Neuronal stem cell (in vitro differentiated cells): ENCODE measurements around the gene CCDC47.

Experiments used
- DNase-seq: peaks from one replicate; pipeline ENCODE4 v3.0.0-alpha.2; 2013; ENCODE audit warnings: low spot score
- H2AFZ ChIP-seq: one replicate; pipeline ENCODE4 v1.6.1; 2013; ENCODE audit warnings: mild to moderate bottlenecking, low read length, inconsistent platforms
- H2AK5ac ChIP-seq: 2 replicates; pipeline ENCODE4 v1.6.1; 2013; ENCODE audit warnings: low read depth, mild to moderate bottlenecking, inconsistent platforms, low read length, moderate library complexity, mixed read lengths
- H2BK120ac ChIP-seq: 2 replicates; pipeline ENCODE4 v1.6.1; 2013; ENCODE audit warnings: low read depth, mild to moderate bottlenecking, inconsistent platforms, low read length, moderate library complexity, mixed read lengths
- H2BK12ac ChIP-seq: one replicate; pipeline ENCODE4 v1.6.1; 2013; ENCODE audit warnings: low read length, inconsistent platforms
- H2BK15ac ChIP-seq: 2 replicates; pipeline ENCODE4 v1.6.1; 2013; ENCODE audit warnings: mild to moderate bottlenecking, low read length, inconsistent platforms, mixed read lengths
- H2BK5ac ChIP-seq: one replicate; pipeline ENCODE4 v1.6.1; 2013; ENCODE audit warnings: inconsistent platforms, mild to moderate bottlenecking, low read length, moderate library complexity
- H3K14ac ChIP-seq: one replicate; pipeline ENCODE4 v1.6.1; 2013; ENCODE audit warnings: low read length, inconsistent platforms
- H3K18ac ChIP-seq: 2 replicates; pipeline ENCODE4 v1.6.1; 2013; ENCODE audit warnings: low read length, inconsistent platforms
- H3K23ac ChIP-seq: 2 replicates; pipeline ENCODE4 v1.6.1; 2013; ENCODE audit warnings: low read depth, mild to moderate bottlenecking, mixed read lengths, low read length, inconsistent platforms; ENCODE audit not compliant: poor library complexity
- H3K27ac ChIP-seq: replicated peaks from 3 replicates; pipeline ENCODE4 v1.5.1; 2013; ENCODE audit warnings: low read length, inconsistent platforms
- H3K27me3 ChIP-seq, 3 experiments: 2 replicates each; pipeline ENCODE4 v1.6.1; 2013; ENCODE audit warnings: low read length in 3 of 3, mild to moderate bottlenecking in 2 of 3, inconsistent platforms in 1 of 3, low read depth in 1 of 3, mixed read lengths in 1 of 3, moderate library complexity in 1 of 3; ENCODE audit not compliant: control insufficient read depth in 3 of 3, insufficient read depth in 3 of 3
- H3K36me3 ChIP-seq, 2 donors: replicated peaks in 1 of 2; 2 replicates each; pipeline ENCODE4 v1.6.1; 2013; ENCODE audit warnings: low read length in 2 of 2; ENCODE audit not compliant: control insufficient read depth in 2 of 2, insufficient read depth in 2 of 2
- H3K4ac ChIP-seq: 2 replicates; pipeline ENCODE4 v1.6.1; 2013; ENCODE audit warnings: inconsistent platforms, mild to moderate bottlenecking, low read length, moderate library complexity
- H3K4me1 ChIP-seq, 2 donors: 1 replicate in 1 of 2; 2 replicates in 1 of 2; pipeline ENCODE4 v1.6.1; 2013; ENCODE audit warnings: low read length in 2 of 2, low read depth in 1 of 2; ENCODE audit not compliant: control insufficient read depth in 2 of 2, insufficient read depth in 1 of 2
- H3K4me2 ChIP-seq: one replicate; pipeline ENCODE4 v1.6.1; 2013; ENCODE audit warnings: mild to moderate bottlenecking, low read length, inconsistent platforms; ENCODE audit not compliant: insufficient read depth, poor library complexity, severe bottlenecking
- H3K4me3 ChIP-seq, 2 donors: 2 replicates each; pipeline ENCODE4 v1.5.1; 2013; ENCODE audit warnings: low read length in 2 of 2, mild to moderate bottlenecking in 2 of 2, inconsistent platforms in 1 of 2, moderate library complexity in 1 of 2
- H3K79me1 ChIP-seq: one replicate; pipeline ENCODE4 v1.6.1; 2013; ENCODE audit warnings: low read depth, mild to moderate bottlenecking, inconsistent platforms, low read length, moderate library complexity
- H3K9ac ChIP-seq: one replicate; pipeline ENCODE4 v1.6.1; 2013; ENCODE audit warnings: mild to moderate bottlenecking, low read depth, low read length, inconsistent platforms; ENCODE audit not compliant: poor library complexity
- H3K9me3 ChIP-seq, 2 donors: replicated peaks in 1 of 2; 2 replicates each; pipeline versions ENCODE3 to v1.6.1; 2013; ENCODE audit warnings: low read length in 2 of 2, mild to moderate bottlenecking in 2 of 2, inconsistent platforms in 1 of 2, low read depth in 1 of 2, mixed read lengths in 1 of 2, moderate library complexity in 1 of 2; ENCODE audit not compliant: control insufficient read depth in 2 of 2, insufficient read depth in 1 of 2
- H4K8ac ChIP-seq: one replicate; pipeline ENCODE4 v1.6.1; 2013; ENCODE audit warnings: low read depth, mild to moderate bottlenecking, inconsistent platforms, low read length, moderate library complexity
- H4K91ac ChIP-seq: one replicate; pipeline ENCODE4 v1.6.1; 2013; ENCODE audit warnings: low read length, low read depth, mild to moderate bottlenecking, inconsistent platforms; ENCODE audit not compliant: poor library complexity
- WGBS, 2 donors: extraction: QIAGEN DNeasy Blood & Tissue Kit; methylation state at CpG; one replicate each; pipeline ENCODE4 v1.1.7; 2013; ENCODE audit warnings: missing lambda C conversion rate in 2 of 2, mixed read lengths in 1 of 2; ENCODE audit not compliant: insufficient read length in 2 of 2, insufficient replicate concordance in 1 of 2; ENCODE audit errors: extremely low coverage in 2 of 2; 5-methylcytosine and 5-hydroxymethylcytosine counted together

CCDC47 gene

DNA sequence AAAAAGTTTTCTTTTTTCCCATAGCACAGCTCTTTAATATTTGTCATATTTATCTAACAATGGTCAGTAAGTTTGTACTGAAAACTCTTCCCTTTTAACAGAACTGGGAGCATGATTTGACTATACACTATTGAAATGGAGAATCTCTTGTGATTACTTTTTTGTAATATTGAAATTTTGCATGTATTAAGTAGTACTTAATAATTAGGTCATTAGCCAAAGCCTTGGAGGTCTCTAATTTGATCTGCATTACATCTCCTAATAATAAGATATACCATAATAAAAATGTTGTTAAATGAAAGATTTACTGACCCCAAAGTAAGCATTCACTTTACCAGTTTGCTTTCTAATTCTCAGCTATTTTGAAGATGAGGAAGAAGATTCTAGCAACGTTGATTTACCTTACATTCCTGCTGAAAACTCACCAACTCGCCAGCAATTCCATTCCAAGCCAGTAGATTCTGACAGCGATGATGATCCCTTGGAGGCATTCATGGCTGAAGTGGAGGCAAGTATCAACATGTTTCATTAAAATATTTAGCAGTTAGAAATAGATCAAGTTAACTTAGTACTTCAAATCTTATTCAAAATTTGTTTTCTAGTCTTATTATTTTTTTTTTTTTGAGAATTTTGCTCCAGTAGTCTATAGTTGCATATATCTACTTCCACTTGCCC is 18.8 kb upstream of the CCDC47 start:
- Histone ChIP-seq H3K23ac (no peak overlapping the region), H3K18ac (no peak overlapping the region), H3K4ac (no peak overlapping the region), H2BK5ac (no peak overlapping the region), H3K4me3 (no peak overlapping the region), H4K8ac (no peak overlapping the region), H3K14ac (no peak overlapping the region), H3K9ac (no peak overlapping the region), H2BK120ac (no peak overlapping the region), H3K9me3 (no peaks in the 10 kb centered on the region), H3K4me2 (no peak overlapping the region), H4K91ac (no peak overlapping the region), H2AFZ (no peak overlapping the region), H3K27me3 (no peaks in the 10 kb centered on the region), H3K27ac (no peak overlapping the region), H2AK5ac (no peak overlapping the region), H2BK15ac (no peak overlapping the region), H3K36me3 (peaks cover 28 to 99% of the 10 kb centered on the region in 2 donors), H3K79me1 (peaks cover 2% of the 10 kb centered on the region), H3K4me1 (no peaks in the 10 kb centered on the region), H2BK12ac (no peak overlapping the region)
- WGBS, 2 donors: no CpG with 5 or more reads among the region's 3 CpGs
- no peak for DNase-seq

DNA sequence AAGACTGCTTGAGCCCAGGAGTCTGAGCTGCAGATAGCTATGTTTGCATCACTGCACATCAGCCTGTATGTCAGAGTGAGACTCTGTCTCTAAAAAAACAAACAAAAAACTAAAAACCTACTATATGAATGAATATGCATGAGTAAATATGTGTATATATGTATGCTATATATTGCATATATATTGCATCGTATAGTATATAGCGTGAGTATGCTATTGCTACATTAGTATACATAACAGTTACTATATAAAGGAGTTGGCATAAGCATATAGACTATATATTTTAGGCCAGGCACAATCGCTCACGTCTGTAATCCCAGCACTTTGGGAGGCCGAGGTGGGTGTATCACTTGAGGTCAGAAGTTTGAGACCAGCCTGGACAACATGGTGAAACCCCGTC is 16.7 kb upstream of the CCDC47 start:
- H3K4ac ChIP-seq: no peak overlapping the region
- peaks cover 26 to 99% of the 10 kb centered on the region in 2 donors for H3K36me3 ChIP-seq
- no peak overlapping the region for H3K4me2 ChIP-seq
- no peak overlapping the region for H3K23ac ChIP-seq
- H3K79me1 ChIP-seq: peaks cover 2% of the 10 kb centered on the region
- H2BK15ac ChIP-seq: no peak overlapping the region
- H3K4me1 ChIP-seq: no peaks in the 10 kb centered on the region
- no peak overlapping the region for H3K27ac ChIP-seq
- H3K27me3 ChIP-seq: no peaks in the 10 kb centered on the region
- no CpG with 5 or more reads among the region's 6 CpGs for WGBS, 2 donors
- H2BK5ac ChIP-seq: no peak overlapping the region
- no peak overlapping the region for H2BK12ac ChIP-seq
- H2AK5ac ChIP-seq: no peak overlapping the region
- H3K4me3 ChIP-seq: no peak overlapping the region
- no peak overlapping the region for H3K18ac ChIP-seq
- no peak overlapping the region for H3K9ac ChIP-seq
- no peak overlapping the region for H2BK120ac ChIP-seq
- H4K8ac ChIP-seq: no peak overlapping the region
- DNase-seq: no peak
- no peaks in the 10 kb centered on the region for H3K9me3 ChIP-seq
- H3K14ac ChIP-seq: no peak overlapping the region
- H4K91ac ChIP-seq: no peak overlapping the region
- no peak overlapping the region for H2AFZ ChIP-seq

DNA sequence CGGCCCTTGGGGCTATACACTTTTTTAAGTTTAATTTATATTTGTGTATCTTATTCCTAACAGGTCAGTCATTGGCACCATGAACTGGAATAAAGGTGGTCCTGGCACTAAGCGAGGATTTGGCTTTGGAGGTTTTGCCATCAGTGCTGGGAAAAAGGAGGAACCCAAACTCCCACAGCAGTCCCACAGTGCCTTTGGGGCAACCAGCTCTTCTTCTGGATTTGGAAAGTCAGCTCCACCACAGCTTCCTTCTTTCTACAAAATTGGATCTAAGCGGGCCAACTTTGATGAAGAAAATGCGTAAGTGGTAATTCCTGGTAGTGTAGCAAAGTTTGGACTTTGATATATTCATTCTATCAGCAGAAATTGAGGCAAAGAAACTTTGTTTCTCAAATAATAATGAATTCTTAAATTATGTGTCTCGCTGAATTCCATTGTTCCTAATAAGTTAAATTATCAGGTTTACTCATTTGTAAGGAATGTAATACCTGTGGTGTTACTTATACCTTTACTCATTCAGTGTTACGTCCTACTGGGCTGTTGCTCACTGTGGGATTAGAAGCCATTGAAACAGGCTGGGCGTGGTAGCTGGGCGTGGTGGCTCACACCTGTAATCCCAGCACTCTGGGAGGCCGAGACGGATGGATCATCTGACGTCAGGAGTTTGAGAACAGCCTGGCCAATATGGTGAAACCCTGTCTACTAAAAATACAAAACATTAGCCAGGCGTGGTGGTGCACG is 13.7 kb upstream of the CCDC47 start:
- Histone ChIP-seq H4K91ac (no peak overlapping the region), H3K4ac (no peak overlapping the region), H3K9me3 (no peaks in the 10 kb centered on the region), H3K27ac (no peak overlapping the region), H3K27me3 (no peaks in the 10 kb centered on the region), H3K14ac (no peak overlapping the region), H2AFZ (no peak overlapping the region), H2BK120ac (no peak overlapping the region), H2BK15ac (no peak overlapping the region), H4K8ac (no peak overlapping the region), H3K18ac (no peak overlapping the region), H3K4me2 (no peak overlapping the region), H3K36me3 (peaks cover 16 to 100% of the 10 kb centered on the region in 2 donors), H3K9ac (no peak overlapping the region), H2AK5ac (no peak overlapping the region), H3K4me1 (no peaks in the 10 kb centered on the region), H3K23ac (no peak overlapping the region), H3K79me1 (peaks cover 2% of the 10 kb centered on the region), H2BK12ac (no peak overlapping the region), H3K4me3 (no peak overlapping the region), H2BK5ac (no peak overlapping the region)
- WGBS, 2 donors: no CpG with 5 or more reads among the region's 13 CpGs
- no peak for DNase-seq

DNA sequence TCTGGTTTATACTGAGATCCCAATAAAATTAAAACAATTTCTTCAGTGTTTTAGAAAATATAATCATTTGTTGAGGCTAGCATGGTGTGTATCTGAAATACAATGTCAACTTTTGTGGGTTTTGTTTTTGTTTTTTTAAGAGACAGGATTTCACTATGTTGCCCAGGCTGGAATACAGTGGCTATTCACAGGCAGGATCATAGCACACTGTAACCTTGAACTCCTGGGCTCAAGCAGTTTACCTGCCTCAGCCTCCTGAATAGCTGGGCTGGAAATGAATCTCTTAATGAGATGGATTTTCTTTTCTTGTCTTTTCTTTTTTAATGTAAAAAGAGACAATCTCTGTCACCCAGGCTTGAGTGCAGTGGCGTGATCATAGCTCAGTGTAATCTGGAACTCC is 12.7 kb upstream of the CCDC47 start:
- peaks cover 15 to 96% of the 10 kb centered on the region in 2 donors for H3K36me3 ChIP-seq

More for the DNA sequence above, 12.7 kb upstream of the CCDC47 start:
- H3K4me1 ChIP-seq: no peaks in the 10 kb centered on the region
- no peak overlapping the region for H3K18ac ChIP-seq
- H3K79me1 ChIP-seq: peaks cover 2% of the 10 kb centered on the region
- no peak overlapping the region for H4K91ac ChIP-seq
- DNase-seq: no peak
- H2AFZ ChIP-seq: no peak overlapping the region
- H3K27me3 ChIP-seq: no peaks in the 10 kb centered on the region
- H2BK120ac ChIP-seq: no peak overlapping the region
- H3K4me2 ChIP-seq: no peak overlapping the region
- WGBS, 2 donors: no CpG with 5 or more reads among the region's 1 CpG
- no peak overlapping the region for H3K4ac ChIP-seq
- no peak overlapping the region for H2BK12ac ChIP-seq
- no peak overlapping the region for H3K4me3 ChIP-seq
- H3K23ac ChIP-seq: no peak overlapping the region
- no peaks in the 10 kb centered on the region for H3K9me3 ChIP-seq
- no peak overlapping the region for H2BK5ac ChIP-seq
- no peak overlapping the region for H2BK15ac ChIP-seq
- H3K27ac ChIP-seq: no peak overlapping the region
- no peak overlapping the region for H4K8ac ChIP-seq
- no peak overlapping the region for H3K9ac ChIP-seq
- no peak overlapping the region for H3K14ac ChIP-seq
- H2AK5ac ChIP-seq: no peak overlapping the region
